Hematopoietic multipotent progenitor cell treated with erythropoietin and hydrocortisone succinate and interleukin-3 and kit ligand, for 8 days (in vitro differentiated cells): ENCODE data around the gene PDCD5.
"Not testable (repeated sequence)": the region's sequence is repeated elsewhere in the genome, so short reads cannot be mapped to it uniquely, and the experiment has no call there.

Experiments used
- DNase-seq: peaks from one replicate; pipeline ENCODE4 v3.0.0-alpha.2; 2015

The PDCD5 gene, protein sequence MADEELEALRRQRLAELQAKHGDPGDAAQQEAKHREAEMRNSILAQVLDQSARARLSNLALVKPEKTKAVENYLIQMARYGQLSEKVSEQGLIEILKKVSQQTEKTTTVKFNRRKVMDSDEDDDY

DNA sequence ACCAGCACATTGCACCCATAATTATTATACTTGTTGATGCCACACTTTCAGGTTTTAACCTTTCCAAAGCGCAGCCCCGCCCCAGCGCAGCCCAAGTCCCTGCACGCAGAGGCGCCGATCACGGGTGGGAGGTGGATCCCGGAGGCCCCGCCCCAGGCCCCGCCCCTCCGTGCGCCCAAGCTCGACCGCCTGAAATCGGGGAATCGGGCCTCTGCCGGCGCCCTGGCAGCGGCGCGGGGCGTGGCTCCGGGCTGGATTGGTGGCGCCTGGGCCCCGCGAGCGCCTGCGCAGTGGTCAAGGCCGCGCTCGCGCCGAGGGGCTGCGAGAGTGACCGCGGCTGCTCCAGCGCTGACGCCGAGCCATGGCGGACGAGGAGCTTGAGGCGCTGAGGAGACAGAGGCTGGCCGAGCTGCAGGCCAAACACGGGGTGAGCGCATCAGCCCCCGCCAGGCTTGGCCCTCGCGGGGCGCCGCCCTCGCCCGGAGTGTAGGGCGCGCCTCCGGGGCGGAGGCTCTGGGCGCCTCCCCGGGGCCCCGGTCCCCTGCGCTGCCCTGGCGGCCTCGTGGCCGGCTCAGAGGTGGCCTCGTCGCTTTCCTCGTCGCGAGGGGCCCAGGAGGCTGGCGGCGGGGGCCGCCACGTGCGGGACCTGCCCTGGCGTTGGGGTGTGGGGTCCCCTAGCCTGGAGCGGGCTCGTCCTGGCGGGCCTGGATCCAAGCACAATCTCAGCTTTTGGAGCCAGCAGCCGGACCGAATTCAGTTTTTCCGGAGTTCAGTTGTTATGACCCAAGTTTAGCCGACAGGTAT lies at the start of gene PDCD5:
PDCD5 (plus strand) TSS at position 290 of the 804 bp plus-strand sequence; CDS start at position 362, 72 bp downstream.
- peak; percentile 91 for DNase-seq

DNA sequence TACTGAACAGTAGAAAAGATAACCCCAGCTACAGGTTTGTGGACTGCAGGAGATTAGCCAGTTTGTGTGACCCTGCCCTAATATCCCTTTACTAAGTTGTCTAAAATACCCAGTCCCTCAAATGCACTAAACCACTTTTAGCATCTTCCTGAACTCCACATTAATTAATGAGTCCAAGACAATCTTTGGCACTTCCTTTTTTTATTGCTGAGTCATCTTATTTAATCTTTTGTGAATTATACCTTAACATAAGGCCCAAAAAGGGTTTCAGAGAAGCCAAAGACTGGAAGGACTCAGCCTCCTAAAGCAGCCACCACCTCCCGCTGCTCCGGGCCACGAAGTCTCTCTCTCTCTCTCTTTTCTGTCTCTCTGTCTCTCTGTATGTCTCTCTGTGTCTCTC lies 48.8 kb upstream of the PDCD5 start:
- DNase-seq = no peak

DNA sequence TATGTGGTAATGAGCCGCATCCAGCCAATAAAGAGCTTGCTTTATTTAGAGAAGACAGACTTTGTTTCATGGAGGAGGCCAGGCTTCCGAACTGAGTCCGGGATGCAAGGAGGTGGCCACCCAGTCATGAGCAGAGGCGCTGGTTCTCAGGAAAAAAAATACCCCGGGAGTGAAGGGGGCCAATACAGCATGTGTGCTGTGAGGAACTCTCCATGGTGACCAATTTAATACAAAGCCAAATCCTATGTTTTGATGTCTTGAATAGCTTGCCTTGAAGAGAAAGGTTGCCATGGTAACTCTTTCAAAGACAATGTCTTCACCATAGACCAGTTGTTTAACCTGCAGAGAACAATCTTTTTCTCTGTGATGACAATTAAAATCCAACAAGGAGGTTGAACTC lies 43.4 kb upstream of the PDCD5 start:
- no peak for DNase-seq

DNA sequence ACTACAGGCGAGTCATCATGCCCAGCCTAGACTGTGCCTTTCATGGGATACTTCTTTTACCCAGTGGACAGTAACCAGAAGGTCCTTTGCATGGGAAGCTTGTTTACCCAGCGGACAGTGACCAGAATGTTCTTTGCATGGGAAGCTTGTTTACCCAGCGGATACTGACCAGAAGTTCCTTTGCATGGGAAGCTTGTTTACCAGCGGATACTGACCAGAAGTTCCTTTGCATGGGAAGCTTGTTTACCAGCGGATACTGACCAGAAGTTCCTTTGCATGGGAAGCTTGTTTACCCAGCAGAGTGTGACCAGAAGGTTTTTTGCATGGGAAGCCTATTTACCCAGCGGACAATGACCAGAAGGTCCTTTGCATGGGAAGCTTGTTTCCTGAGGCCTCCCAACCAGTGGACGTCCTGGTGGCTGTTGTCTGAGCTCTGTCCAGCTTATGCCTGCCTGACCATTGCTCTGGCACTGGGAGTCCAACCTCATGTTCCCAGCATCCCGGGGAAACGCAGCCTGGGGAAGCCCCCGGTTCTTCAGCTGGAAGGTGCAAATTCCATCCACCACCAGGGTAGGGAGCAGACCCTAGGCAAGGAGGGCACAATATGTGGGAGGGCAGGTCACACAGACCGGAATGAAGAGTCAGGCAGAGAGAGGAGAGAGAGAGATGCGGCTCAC lies 41.6 kb upstream of the PDCD5 start:
- DNase-seq = no peak

DNA sequence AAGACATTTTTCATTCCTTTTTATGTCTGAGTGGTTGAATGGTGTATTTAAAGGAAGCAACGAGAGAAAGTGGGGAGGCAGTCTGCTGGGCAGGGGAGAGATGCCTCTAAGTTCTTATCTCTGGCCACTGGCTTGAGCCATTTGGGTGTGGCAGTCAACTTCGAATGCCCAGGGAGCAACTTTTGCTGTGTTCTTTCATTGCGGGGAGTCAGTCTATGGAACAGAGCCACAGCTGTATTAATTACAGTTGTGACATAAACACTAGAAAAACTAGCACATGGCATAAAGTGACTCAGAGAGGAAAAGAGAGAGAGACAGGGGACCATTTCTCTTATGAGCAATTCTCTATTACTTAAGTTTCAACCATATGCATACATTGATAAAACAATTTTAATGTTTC lies 40.4 kb upstream of the PDCD5 start:
- DNase-seq = peak; percentile 67

DNA sequence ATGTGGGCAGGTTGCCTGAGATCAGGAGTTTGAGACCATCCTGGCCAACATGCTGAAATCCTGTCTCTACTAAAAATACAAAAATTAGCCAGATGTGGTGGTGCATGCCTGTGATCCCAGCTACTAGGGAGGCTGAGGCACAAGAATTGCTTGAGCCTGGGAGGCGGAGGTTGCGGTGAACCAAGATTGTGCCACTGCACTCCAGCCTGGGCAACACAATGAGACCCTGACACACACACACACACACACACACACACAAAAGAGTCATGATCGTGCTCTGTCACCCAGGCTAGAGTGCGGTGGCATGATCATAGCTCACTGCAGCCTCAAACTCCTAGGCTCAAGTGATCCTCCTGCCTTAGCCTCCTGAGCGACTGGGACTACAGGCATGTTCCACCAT lies 39.6 kb upstream of the PDCD5 start:
- not testable (repeated sequence) for DNase-seq

DNA sequence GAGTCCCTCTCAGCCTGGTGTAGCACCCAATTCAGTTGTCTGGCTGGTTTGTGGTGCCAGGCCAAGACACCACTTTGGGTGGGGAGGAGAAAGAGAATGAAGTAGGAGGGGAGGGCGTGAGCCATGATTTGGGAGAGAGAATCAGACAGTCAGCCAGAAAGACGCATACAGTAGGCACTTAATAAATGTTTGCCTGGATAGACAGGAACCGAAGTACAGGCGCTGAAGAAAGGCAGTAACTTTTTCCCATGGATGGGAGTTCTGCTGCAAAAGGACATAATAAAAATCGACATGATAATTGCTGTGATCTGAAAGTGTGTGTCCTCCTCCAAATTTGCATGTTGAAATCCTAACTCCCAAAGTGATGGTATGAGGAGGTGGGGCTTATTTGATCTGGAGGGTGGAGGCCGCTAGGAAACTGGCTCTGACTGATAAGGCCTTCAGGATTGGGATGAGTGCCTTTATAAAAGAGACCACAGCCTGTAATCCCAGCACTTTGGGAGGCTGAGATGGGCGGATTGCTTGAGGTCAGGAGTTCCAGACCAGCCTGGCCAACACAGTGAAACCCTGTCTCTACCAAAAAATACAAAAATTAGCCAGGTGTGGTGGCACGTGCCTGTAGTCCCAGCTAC lies 38.4 kb upstream of the PDCD5 start:
- DNase-seq = peak; percentile 30

DNA sequence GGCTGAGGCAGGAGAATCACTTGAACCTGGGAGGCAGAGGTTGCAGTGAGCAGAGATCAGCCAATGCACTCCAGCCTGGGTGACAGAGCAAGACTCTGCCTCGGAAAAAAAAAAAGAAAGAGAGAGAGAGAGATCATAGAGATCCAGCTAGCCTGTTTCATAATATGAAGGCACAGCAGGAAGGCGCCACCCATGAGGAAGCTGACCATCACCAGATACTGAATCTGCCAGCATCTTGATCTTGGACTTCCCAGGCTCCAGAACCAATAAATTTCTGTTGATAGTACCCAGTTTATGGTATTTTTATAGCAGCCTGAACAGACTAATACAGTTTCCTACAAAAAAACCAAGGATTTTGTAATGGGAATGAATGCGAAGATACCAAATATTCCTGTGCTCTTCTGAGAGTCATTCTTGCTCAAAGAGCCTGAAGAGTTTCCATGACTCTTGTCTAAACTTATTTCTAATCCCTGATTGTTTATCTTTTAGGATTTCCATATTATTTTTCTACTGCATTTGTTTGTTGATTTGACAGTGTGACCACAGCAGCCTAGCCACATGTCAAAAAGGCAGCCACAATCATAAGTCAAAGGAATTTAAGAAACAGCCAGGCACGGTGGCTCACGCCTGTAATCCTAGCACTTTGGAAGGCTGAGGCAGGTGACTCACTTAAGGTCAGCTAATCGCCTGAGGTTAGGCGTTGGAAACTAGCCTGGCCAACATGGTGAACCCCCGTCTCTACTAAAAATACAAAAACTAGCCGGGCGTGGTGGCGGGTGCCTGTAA lies 37.7 kb upstream of the PDCD5 start:
- no peak for DNase-seq

DNA sequence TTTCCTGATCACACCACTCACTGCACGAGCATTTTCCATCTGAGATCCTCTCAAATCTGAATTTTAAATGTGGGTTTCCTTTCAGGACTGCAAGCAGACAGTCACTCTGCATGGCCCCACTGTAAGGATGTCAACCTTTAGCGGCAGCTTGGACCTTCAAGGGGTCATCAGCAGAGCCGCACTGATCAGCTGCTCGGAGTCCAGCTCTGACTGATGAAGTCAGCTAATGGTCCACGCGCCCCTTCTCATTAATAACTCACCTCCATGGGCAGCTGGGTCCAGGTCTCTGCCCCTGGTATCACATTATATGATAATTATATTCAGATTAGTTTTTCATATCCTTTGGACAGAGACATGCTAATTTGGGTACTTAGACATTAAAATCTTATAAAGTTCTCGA lies 36.1 kb upstream of the PDCD5 start:
- DNase-seq = no peak

DNA sequence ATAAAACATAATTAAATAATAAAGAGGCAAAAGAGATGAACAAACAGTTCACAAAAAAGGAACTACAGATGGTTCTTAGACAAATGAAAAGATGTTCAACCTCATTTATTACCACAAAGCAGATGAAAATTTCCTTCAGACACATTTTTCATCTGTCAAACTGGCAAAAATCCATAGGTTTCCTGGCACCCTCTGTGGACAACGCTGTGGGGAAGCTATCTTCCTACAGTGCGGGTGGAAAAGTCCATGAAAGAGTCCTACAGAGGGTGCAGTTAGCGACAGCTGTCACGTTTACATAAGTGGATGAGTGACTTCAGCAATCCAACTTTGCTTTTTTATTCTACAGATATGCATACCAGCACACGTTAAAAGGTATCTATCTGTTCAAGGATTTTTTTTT lies 30.3 kb upstream of the PDCD5 start:
- no peak for DNase-seq

DNA sequence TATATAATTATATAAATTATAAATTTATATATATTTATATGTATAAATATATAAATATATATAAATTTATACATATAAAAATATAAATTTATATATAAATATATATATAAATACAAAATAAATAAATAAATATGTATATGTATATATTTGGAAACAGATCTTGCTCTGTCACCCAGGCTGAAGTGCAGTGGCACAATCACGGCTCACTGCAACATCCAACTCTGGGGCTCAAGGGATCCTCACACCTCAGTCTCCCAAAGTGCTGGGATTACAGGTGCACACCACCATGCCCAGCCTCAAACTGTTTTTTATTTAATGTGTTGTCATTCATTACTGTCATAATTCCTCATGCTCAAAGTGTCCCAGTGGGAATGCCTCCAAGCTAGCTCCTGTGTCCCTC lies 25.2 kb upstream of the PDCD5 start:
- no peak for DNase-seq

DNA sequence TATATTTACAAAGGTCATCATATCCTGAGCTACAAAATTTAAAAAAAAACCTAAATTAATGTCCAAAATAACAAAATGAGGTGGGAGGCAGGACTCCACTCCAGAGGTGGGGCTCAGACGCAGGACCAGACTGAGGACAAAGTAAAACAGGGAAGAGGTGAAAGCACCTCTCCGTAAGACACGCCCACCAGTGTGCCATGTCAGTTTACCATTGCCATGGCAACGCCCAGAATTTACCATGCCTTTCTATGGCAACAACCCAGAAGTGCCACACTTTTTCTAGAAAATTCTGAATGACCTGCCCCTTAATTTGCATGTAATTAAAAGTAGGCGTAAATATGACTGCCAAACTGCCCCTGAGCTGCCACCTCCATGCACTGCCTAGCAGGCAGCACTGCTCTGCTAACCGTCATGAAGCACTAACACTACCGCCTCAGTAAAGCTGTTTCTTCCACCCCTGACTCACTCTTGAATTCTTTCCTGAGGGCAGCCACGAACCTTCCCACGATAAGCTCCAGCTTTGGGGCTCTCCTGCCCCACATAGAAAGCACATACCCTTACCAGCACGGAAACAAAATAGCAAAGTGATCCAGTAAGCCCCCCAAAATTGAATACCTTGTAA lies 22.3 kb upstream of the PDCD5 start:
- DNase-seq = no peak

DNA sequence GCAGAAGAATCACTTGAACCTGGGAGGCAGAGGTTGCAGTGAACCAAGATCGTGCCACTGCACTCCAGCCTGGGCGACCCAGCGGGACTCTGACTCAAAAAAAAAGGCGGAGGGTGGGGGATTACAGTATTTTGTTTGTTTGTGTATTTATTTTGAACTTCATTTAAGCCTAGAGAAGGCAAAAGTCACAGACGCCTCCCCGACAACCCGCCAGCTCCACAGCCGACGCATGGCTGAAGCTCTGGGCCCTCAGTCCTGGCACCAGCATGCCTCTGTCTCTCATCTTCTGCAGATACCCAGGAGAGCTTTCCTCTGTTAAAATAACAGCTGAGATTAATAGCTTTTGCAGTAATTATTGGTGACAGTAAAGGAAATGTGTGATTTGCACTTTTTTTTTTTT lies 17.2 kb upstream of the PDCD5 start:
- DNase-seq = no peak

DNA sequence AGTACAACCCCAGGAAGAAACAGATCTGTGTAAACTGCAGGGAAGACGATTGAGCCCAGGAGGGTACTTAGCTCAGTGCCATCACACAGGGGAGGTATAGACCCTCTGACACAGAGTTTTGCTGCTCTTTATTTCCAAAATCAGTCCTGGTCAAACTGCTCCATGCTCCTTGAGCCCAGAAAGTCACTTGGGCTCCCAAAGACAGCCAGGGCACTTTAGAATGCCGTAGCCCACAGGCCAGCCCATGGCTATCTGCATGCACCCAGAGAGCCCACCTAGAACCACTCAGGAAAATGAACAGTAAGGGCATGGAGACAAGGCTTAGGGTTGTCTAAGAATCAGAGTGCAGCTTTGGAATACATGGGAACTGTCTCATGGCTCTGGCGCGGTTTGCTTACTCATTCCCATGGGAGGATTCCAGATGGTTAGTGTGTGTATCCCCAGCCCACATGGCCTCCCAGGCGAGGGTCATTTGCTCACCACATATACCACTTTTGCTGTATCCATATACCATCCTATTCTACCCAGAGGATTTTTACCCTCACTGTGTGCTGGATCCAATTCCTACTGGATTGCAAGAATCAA lies 14.7 kb upstream of the PDCD5 start:
- no peak for DNase-seq

DNA sequence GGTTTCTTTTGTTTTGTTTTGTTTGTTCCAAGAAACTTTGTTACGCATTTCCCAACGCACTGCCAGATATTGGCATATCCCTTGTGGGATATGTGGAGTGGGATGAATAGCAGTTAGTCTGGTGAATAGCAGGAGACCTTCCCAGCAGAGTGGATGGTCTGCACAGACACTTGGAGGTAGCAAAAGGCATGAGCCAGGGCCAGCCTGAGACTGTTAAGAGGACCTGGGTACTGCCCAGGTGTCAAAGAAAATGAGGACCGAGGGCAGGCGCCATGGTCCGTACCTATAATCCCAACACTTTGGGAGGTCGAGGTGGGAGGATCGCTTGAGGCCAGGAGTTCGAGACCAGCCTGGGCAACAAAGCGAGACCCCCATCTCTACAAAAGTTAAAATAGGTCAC lies 13.5 kb upstream of the PDCD5 start:
- no peak for DNase-seq

DNA sequence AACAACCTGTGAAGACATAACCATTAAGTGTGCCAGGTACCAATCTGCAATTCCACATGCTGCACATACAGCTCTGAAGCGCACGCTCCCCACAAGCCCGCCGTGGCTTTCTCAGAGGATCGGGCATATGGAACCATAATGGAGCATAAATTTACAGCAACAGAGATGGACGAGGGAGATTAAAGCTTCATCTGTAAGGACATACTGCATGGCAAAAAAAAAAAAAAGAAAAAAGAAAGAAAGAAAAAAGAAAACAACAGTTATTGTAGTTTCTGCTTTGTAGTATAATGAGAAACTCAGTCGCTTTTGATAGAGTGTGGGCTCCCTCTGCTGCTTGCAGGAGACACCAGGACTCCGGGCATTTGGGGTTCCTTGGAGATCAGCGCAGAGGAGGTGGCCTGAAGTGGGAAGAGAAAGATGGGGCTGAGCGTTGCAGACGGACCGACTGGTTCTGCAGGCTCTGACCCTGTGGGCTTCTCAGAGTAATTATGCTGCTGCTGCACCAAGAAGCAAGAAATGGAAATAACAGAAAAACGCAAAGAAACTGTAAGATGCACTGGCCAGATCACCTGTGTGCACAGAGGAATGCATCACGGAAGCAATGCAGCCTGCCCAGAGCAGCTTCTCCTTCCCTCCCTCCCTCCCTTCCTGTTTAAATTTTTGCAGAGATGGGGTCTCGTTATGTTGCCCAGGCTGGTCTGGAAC lies 10.8 kb upstream of the PDCD5 start:
- peak; percentile 69 for DNase-seq

DNA sequence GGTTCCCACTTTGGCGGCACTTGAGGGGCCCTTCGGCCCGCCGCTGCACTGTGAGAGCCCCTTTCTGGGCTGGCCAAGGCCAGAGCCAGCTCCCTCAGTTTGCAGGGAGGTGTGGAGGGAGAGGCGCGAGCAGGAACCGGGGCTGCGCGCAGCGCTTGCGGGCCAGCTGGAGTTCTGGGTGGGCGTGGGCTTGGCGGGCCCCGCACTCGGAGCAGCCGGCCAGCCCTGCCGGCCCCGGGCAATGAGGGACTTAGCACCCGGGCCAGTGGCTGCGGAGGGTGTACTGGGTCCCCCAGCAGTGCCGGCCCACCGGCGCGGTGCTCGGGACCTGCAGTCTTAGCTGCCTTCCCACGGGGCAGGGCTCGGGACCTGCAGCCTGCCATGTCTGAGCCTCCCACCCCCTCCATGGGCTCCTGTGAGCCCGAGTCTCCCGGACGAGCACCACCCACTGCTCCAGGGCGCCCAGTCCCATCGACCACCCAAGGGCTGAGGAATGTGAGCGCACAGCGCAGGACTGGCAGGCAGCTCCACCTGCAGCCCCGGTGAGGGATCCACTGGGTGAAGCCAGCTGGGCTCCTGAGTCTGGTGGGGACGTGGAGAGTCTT lies 9.4 kb upstream of the PDCD5 start:
- not testable (repeated sequence) for DNase-seq

DNA sequence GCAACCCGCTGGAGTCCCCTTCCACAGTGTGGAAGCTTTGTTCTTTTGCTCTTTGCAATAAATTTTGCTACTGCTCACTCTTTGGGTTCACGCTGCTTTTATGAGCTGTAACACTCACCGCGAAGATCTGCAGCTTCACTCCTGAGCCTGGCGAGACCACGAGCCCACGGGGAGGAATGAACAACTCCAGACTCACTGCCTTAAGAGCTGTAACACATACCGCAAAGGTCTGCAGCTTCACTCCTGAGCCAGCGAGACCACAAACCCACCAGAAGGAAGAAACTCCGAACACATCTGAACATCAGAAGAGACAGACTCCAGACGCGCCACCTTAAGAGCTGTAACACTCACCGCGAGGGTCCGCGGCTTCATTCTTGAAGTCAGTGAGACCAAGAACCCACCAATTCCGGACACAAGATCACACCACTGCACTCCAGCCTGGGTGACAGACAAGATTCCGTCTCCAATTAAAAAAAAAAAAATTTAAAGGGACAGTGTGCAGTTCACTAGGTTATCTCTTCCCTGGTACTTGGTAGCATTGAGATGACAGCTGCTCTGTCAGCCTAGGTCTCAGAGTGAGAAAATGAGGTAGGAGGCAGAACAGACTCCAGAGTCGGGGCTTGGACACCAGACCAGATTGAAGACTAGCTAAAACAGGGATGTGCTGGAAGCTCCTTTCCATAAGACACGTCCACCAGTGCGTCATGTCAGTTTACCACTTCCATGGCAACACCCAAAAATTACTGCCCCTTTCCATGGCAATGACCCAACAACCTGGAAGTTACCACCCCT lies 8.1 kb upstream of the PDCD5 start:
- DNase-seq = not testable (repeated sequence)

DNA sequence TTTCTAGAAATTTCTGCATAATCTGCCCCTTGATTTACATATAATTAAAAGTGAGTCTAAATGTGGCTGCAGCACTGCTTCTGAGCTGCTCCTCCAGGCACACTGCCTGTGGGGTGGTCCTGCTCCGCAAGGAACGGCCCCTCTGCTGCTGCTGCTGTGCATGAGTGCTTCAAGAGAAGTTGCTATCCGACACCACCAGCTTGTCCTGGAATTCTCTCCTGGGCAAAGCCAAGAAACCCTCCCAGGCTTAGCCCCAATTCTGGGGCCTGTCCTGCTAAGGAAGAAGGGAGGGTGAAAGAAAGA lies 7.5 kb upstream of the PDCD5 start:
- DNase-seq = no peak

DNA sequence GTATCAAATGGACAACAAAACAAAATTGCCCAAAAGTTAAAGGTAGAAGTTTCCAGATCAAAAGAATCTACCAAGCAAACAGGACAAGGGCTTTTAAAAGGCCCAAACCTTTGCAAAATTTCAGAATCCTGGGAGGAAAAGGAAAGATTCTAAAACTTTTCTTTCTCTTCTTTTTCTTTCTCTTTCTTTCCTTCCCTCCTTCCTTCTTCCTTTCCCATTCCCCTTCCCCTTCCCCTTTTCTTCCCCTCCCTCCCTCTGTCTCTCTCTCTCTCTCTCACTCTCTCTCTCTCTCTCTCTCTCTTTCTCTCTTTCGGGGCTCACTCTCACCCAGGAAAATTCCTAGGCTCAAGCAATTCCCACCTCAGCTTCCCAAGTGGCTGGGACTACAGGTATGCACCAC lies 4.2 kb upstream of the PDCD5 start:
- no peak for DNase-seq
